WTC11 (cell line): Measurements from ENCODE around the gene SRSF12. TPM values are rescaled to one million over a fixed set of nuclear protein-coding genes. Genes with fewer than 3 reads are reported as not detected.

ENCODE experiments used
- ATAC-seq: fragments of 200-7000 bp; cut with Tn5 transposase; 2 replicates; pipeline ENCODE4 v1.10.0; 2021; ENCODE audit warnings: mild to moderate bottlenecking, moderate library complexity
- CTCF ChIA-PET: fragments of 300-600 bp; sonication (Branson Sonifier 250); formaldehyde crosslinking; loops from one replicate; lab custom pipeline; 2021; ENCODE audit warnings: antibody characterized with exemption; lab: Charles Lee
- POLR2A ChIA-PET: fragments of 350-600 bp; sonication (Branson Sonifier 250); formaldehyde crosslinking; loops from one replicate; lab custom pipeline; 2021; ENCODE audit warnings: antibody characterized with exemption; lab: Charles Lee
- DNase-seq: peaks from one replicate; pipeline ENCODE4 v3.0.0; 2021; ENCODE audit warnings: low spot score
- H3K27ac Mint-ChIP-seq: 2 replicates; pipeline ENCODE4 v1.8.0; 2021; ENCODE audit warnings: mixed read lengths
- H3K27me3 Mint-ChIP-seq: 2 replicates; pipeline ENCODE4 v1.8.0; 2021; ENCODE audit warnings: low read depth, mild to moderate bottlenecking, moderate library complexity, mixed read lengths
- H3K36me3 Mint-ChIP-seq: 2 replicates; pipeline ENCODE4 v1.8.0; 2021; ENCODE audit warnings: mixed read lengths
- H3K4me1 Mint-ChIP-seq: 2 replicates; pipeline ENCODE4 v1.8.0; 2022; ENCODE audit warnings: mixed read lengths
- H3K4me3 Mint-ChIP-seq: 2 replicates; pipeline ENCODE4 v1.8.0; 2021; ENCODE audit warnings: mild to moderate bottlenecking, moderate library complexity, mixed read lengths
- H3K9me3 Mint-ChIP-seq: 2 replicates; pipeline ENCODE4 v1.8.0; 2021; ENCODE audit warnings: mixed read lengths
- AR ChIP-seq: fragments of 250-450 bp; sonication (Bioruptor Pico); IDR thresholded peaks from 2 replicates; pipeline ENCODE4 v1.9.0; 2021; ENCODE audit warnings: mild to moderate bottlenecking
- ATF3 ChIP-seq: sonication (generic); formaldehyde crosslinking; conservative IDR thresholded peaks from 2 replicates; pipeline ENCODE4 v1.8.1; 2022; ENCODE audit warnings: mild to moderate bottlenecking, missing genetic modification reagents
- ATF6 ChIP-seq: sonication (generic); formaldehyde crosslinking; IDR thresholded peaks from 2 replicates; pipeline ENCODE4 v1.8.1; 2023; ENCODE audit warnings: mild to moderate bottlenecking, missing genetic modification reagents
- CREM ChIP-seq: sonication (generic); formaldehyde crosslinking; IDR thresholded peaks from 2 replicates; pipeline ENCODE4 v1.8.1; 2022; ENCODE audit warnings: mild to moderate bottlenecking, missing genetic modification reagents, moderate library complexity
- E2F4 ChIP-seq: sonication (generic); formaldehyde crosslinking; IDR thresholded peaks from 2 replicates; pipeline ENCODE4 v1.8.1; 2022; ENCODE audit warnings: low read depth, mild to moderate bottlenecking, moderate library complexity, missing genetic modification reagents, borderline replicate concordance
- E2F5 ChIP-seq: sonication (generic); formaldehyde crosslinking; IDR thresholded peaks from 2 replicates; pipeline ENCODE4 v1.8.1; 2022; ENCODE audit warnings: mild to moderate bottlenecking, moderate library complexity, missing genetic modification reagents
- ELF4 ChIP-seq: sonication (generic); formaldehyde crosslinking; IDR thresholded peaks from 2 replicates; pipeline ENCODE4 v1.8.1; 2022; ENCODE audit warnings: low read depth, mild to moderate bottlenecking, moderate library complexity, missing genetic modification reagents
- ERG ChIP-seq: fragments of 250-450 bp; sonication (Bioruptor Pico); IDR thresholded peaks from 2 replicates; pipeline ENCODE4 v1.8.0; 2021; ENCODE audit warnings: mild to moderate bottlenecking
- ESRRA ChIP-seq: sonication (generic); formaldehyde crosslinking; IDR thresholded peaks from 2 replicates; pipeline ENCODE4 v1.8.1; 2022; ENCODE audit warnings: mild to moderate bottlenecking, missing genetic modification reagents, borderline replicate concordance
- IRF2 ChIP-seq: sonication (generic); formaldehyde crosslinking; IDR thresholded peaks from 2 replicates; pipeline ENCODE4 v1.8.0; 2022; ENCODE audit warnings: low read depth, missing genetic modification reagents, borderline replicate concordance
- PRRX2 ChIP-seq: fragments of 250-450 bp; sonication (Bioruptor Pico); IDR thresholded peaks from 2 replicates; pipeline ENCODE4 v1.8.0; 2021; ENCODE audit warnings: mild to moderate bottlenecking
- SP1 ChIP-seq: sonication (generic); formaldehyde crosslinking; conservative IDR thresholded peaks from 2 replicates; pipeline ENCODE4 v1.8.1; 2022; ENCODE audit warnings: missing genetic modification reagents
- ZBTB43 ChIP-seq: sonication (generic); formaldehyde crosslinking; IDR thresholded peaks from 2 replicates; pipeline ENCODE4 v1.8.1; 2023; ENCODE audit warnings: mild to moderate bottlenecking, missing genetic modification reagents
- ZNF138 ChIP-seq: sonication (generic); formaldehyde crosslinking; conservative IDR thresholded peaks from 2 replicates; pipeline ENCODE4 v1.8.1; 2022; ENCODE audit warnings: mild to moderate bottlenecking, moderate library complexity, missing genetic modification reagents
- ZNF219 ChIP-seq: sonication (generic); formaldehyde crosslinking; IDR thresholded peaks from 2 replicates; pipeline ENCODE4 v1.8.0; 2023; ENCODE audit warnings: missing genetic modification reagents, mild to moderate bottlenecking, borderline replicate concordance
- ZNF232 ChIP-seq: sonication (generic); formaldehyde crosslinking; IDR thresholded peaks from 2 replicates; pipeline ENCODE4 v1.8.0; 2022; ENCODE audit warnings: mild to moderate bottlenecking, missing genetic modification reagents
- ZNF425 ChIP-seq: fragments of 250-450 bp; sonication (Bioruptor Pico); conservative IDR thresholded peaks from 2 replicates; pipeline ENCODE4 v1.9.0; 2021; ENCODE audit warnings: mild to moderate bottlenecking
- ZNF512 ChIP-seq: sonication (generic); formaldehyde crosslinking; IDR thresholded peaks from 2 replicates; pipeline ENCODE4 v1.8.1; 2022; ENCODE audit warnings: missing genetic modification reagents, borderline replicate concordance
- ZNF671 ChIP-seq: fragments of 250-450 bp; sonication (Bioruptor Pico); IDR thresholded peaks from 2 replicates; pipeline ENCODE4 v1.8.0; 2021; ENCODE audit warnings: mild to moderate bottlenecking
- total RNA-seq: library from RNA; stranded (reverse); gene quantifications from 3 replicates; pipeline ENCODE4 v1.2.3, GENCODE V29; 2021

The SRSF12 gene
- total RNA-seq, 1 experiment from 2014 or later = 3.8 TPM

GRCh38 chr6:89051676-89052075, 66.2 kb downstream of the SRSF12 start:
- H3K27me3 Mint-ChIP-seq = peaks cover 52% of the 10 kb centered on the region
- H3K4me1 Mint-ChIP-seq = peaks cover 24% of the 10 kb centered on the region
- DNase-seq (no peak), ATAC-seq (no peak)
- H3K27ac Mint-ChIP-seq = no peak overlapping the region
- peaks cover 4% of the 10 kb centered on the region for H3K9me3 Mint-ChIP-seq
- no peak overlapping the region for H3K4me3 Mint-ChIP-seq
- CTCF ChIA-PET = no interaction called here
- POLR2A ChIA-PET = no interaction called here
- no peaks in the 10 kb centered on the region for H3K36me3 Mint-ChIP-seq
- no peak for TF ChIP-seq ESRRA
- no peak for TF ChIP-seq E2F4 (CRISPR knock-in tag)
- TF ChIP-seq ATF6 (CRISPR knock-in tag) = no peak
- TF ChIP-seq CREM = no peak
- TF ChIP-seq E2F5 (CRISPR knock-in tag) = no peak
- no peak for TF ChIP-seq ATF3 (CRISPR knock-in tag)
- TF ChIP-seq ZNF512 (CRISPR knock-in tag) = no peak
- TF ChIP-seq IRF2 = no peak
- TF ChIP-seq ZNF219 = no peak
- no peak for TF ChIP-seq PRRX2 (CRISPR knock-in tag)
- TF ChIP-seq SP1 (CRISPR knock-in tag) = no peak
- no peak for TF ChIP-seq ELF4 (CRISPR knock-in tag)
- no peak for TF ChIP-seq ZNF232 (CRISPR knock-in tag)
- no peak for TF ChIP-seq ZNF425 (CRISPR knock-in tag)
- no peak for TF ChIP-seq ZNF138
- no peak for TF ChIP-seq ERG (CRISPR knock-in tag)
- TF ChIP-seq AR (CRISPR knock-in tag) = no peak
- no peak for TF ChIP-seq ZNF671 (CRISPR knock-in tag)
- no peak for TF ChIP-seq ZBTB43 (CRISPR knock-in tag)
